Measurements from ENCODE around the gene CYP21A2.
"Not testable (repeated sequence)": the region's sequence is repeated elsewhere in the genome, so short reads cannot be mapped to it uniquely, and the experiment has no call there.

The CYP21A2 gene

GRCh38 chr6:32014547-32014946 is 23.7 kb upstream of the CYP21A2 start, which contains the start of gene C4B:
Gene C4B, plus strand, starts transcription at chr6:32014795. Its CDS starts 51 bp downstream, at chr6:32014846.
- H3K56ac ChIP-seq (ENCODE audit: low read length); H3K79me2 ChIP-seq (ENCODE audit: control insufficient read depth, insufficient read depth, low read length); H3K4me2 ChIP-seq (ENCODE audit: low read length); DNase-seq; H4K8ac ChIP-seq (ENCODE audit: low read depth, low read length); H3K27me3 ChIP-seq (ENCODE audit: insufficient read depth, low read length, poor library complexity); H2BK15ac ChIP-seq (replicated peaks; ENCODE audit: low read depth); H3K4me3 ChIP-seq (ENCODE audit: low read length); H2BK5ac ChIP-seq (ENCODE audit: low read length); H3K79me1 ChIP-seq (ENCODE audit: low read length); H2BK120ac ChIP-seq (ENCODE audit: low read depth, low read length); H2AK5ac ChIP-seq (ENCODE audit: low read length); H3K18ac ChIP-seq (ENCODE audit: low read length); H3K4me1 ChIP-seq (ENCODE audit: control insufficient read depth, low read depth, low read length); H4K5ac ChIP-seq (ENCODE audit: low read length); H3K23ac ChIP-seq (ENCODE audit: low read length); H3K4ac ChIP-seq (ENCODE audit: low read depth, low read length); H3K27ac ChIP-seq (ENCODE audit: low read depth, low read length); H3K9ac ChIP-seq (ENCODE audit: low read length); H3K36me3 ChIP-seq (ENCODE audit: control insufficient read depth, insufficient read depth, low read length): not testable (repeated sequence)
- no CpG with 5 or more reads among the region's 6 CpGs for WGBS (ENCODE audit: extremely low coverage, insufficient coverage, low lambda C conversion rate)

DNA sequence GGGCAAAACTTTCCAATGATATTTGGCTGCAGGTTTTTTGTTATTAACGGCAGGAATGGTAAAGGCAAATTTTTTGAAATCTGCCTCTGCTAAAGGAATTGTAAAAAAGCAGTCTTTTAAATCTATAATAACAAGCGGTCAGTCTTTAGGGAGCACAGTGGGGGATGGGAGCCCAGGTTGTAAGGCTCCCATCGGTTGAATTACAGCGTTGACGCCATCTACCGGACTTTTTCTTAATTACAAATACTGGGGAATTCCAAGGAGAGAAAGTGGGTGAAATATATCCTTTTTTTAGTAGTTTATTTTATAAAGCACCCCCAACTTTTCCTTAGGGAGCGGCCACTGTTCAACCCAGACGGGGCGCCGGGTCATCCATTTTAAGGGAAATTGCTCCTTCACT is 16.1 kb upstream of the CYP21A2 start:
- H2BK120ac ChIP-seq (ENCODE audit: low read depth, low read length); H3K79me1 ChIP-seq (ENCODE audit: low read length); H2BK15ac ChIP-seq (replicated peaks; ENCODE audit: low read depth); H3K18ac ChIP-seq (ENCODE audit: low read length); H2AK5ac ChIP-seq (ENCODE audit: low read length); H3K56ac ChIP-seq (ENCODE audit: low read length); H3K4ac ChIP-seq (ENCODE audit: low read depth, low read length); H3K27me3 ChIP-seq (ENCODE audit: insufficient read depth, low read length, poor library complexity); H3K23ac ChIP-seq (ENCODE audit: low read length); H3K27ac ChIP-seq (ENCODE audit: low read depth, low read length); H3K9ac ChIP-seq (ENCODE audit: low read length); H3K36me3 ChIP-seq (ENCODE audit: control insufficient read depth, insufficient read depth, low read length); H3K4me3 ChIP-seq (ENCODE audit: low read length); DNase-seq; H3K79me2 ChIP-seq (ENCODE audit: control insufficient read depth, insufficient read depth, low read length); H2BK5ac ChIP-seq (ENCODE audit: low read length); H4K5ac ChIP-seq (ENCODE audit: low read length); H3K4me1 ChIP-seq (ENCODE audit: control insufficient read depth, low read depth, low read length); H3K4me2 ChIP-seq (ENCODE audit: low read length); H4K8ac ChIP-seq (ENCODE audit: low read depth, low read length): not testable (repeated sequence)
- no CpG with 5 or more reads among the region's 10 CpGs for WGBS (ENCODE audit: extremely low coverage, insufficient coverage, low lambda C conversion rate)

DNA sequence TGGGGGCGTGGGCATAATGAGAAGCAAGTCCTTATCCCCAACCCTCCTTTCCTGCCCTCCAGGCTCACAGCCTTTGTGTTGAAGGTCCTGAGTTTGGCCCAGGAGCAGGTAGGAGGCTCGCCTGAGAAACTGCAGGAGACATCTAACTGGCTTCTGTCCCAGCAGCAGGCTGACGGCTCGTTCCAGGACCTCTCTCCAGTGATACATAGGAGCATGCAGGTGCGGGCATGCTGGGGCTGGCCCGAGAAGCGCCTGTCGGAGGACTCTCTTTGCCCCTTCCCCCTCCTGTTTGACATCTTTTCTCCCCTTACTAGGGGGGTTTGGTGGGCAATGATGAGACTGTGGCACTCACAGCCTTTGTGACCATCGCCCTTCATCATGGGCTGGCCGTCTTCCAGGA is 9.6 kb upstream of the CYP21A2 start:
- not testable (repeated sequence) for H3K56ac ChIP-seq (ENCODE audit: low read length); H3K4ac ChIP-seq (ENCODE audit: low read depth, low read length)
- WGBS (ENCODE audit: extremely low coverage, insufficient coverage, low lambda C conversion rate) = no CpG with 5 or more reads among the region's 10 CpGs

GRCh38 chr6:32029553-32029952 is 8.7 kb upstream of the CYP21A2 start:
- H2BK15ac ChIP-seq (replicated peaks; ENCODE audit: low read depth); H3K23ac ChIP-seq (ENCODE audit: low read length); H3K79me2 ChIP-seq (ENCODE audit: control insufficient read depth, insufficient read depth, low read length); H3K56ac ChIP-seq (ENCODE audit: low read length); H3K9ac ChIP-seq (ENCODE audit: low read length); H3K4ac ChIP-seq (ENCODE audit: low read depth, low read length); H3K36me3 ChIP-seq (ENCODE audit: control insufficient read depth, insufficient read depth, low read length); H2BK120ac ChIP-seq (ENCODE audit: low read depth, low read length); H4K8ac ChIP-seq (ENCODE audit: low read depth, low read length); H2BK5ac ChIP-seq (ENCODE audit: low read length); DNase-seq; H3K4me2 ChIP-seq (ENCODE audit: low read length); H3K18ac ChIP-seq (ENCODE audit: low read length); H2AK5ac ChIP-seq (ENCODE audit: low read length); H3K79me1 ChIP-seq (ENCODE audit: low read length); H3K27me3 ChIP-seq (ENCODE audit: insufficient read depth, low read length, poor library complexity); H3K4me1 ChIP-seq (ENCODE audit: control insufficient read depth, low read depth, low read length); H3K27ac ChIP-seq (ENCODE audit: low read depth, low read length); H4K5ac ChIP-seq (ENCODE audit: low read length); H3K4me3 ChIP-seq (ENCODE audit: low read length): not testable (repeated sequence)
- WGBS (ENCODE audit: extremely low coverage, insufficient coverage, low lambda C conversion rate) = no CpG with 5 or more reads among the region's 14 CpGs

More for the DNA sequence above, 9.6 kb upstream of the CYP21A2 start:
- DNase-seq; H2BK15ac ChIP-seq (replicated peaks; ENCODE audit: low read depth); H3K4me2 ChIP-seq (ENCODE audit: low read length); H2BK5ac ChIP-seq (ENCODE audit: low read length); H3K23ac ChIP-seq (ENCODE audit: low read length); H4K8ac ChIP-seq (ENCODE audit: low read depth, low read length); H3K9ac ChIP-seq (ENCODE audit: low read length); H3K18ac ChIP-seq (ENCODE audit: low read length); H2AK5ac ChIP-seq (ENCODE audit: low read length); H3K27me3 ChIP-seq (ENCODE audit: insufficient read depth, low read length, poor library complexity); H3K79me2 ChIP-seq (ENCODE audit: control insufficient read depth, insufficient read depth, low read length); H3K4me3 ChIP-seq (ENCODE audit: low read length); H2BK120ac ChIP-seq (ENCODE audit: low read depth, low read length); H3K4me1 ChIP-seq (ENCODE audit: control insufficient read depth, low read depth, low read length); H3K27ac ChIP-seq (ENCODE audit: low read depth, low read length); H4K5ac ChIP-seq (ENCODE audit: low read length); H3K36me3 ChIP-seq (ENCODE audit: control insufficient read depth, insufficient read depth, low read length); H3K79me1 ChIP-seq (ENCODE audit: low read length): not testable (repeated sequence)

- not testable (repeated sequence) for H3K4me1 ChIP-seq (ENCODE audit: control insufficient read depth, low read depth, low read length); H3K23ac ChIP-seq (ENCODE audit: low read length); H2BK120ac ChIP-seq (ENCODE audit: low read depth, low read length); H2BK5ac ChIP-seq (ENCODE audit: low read length); H3K18ac ChIP-seq (ENCODE audit: low read length); H2BK15ac ChIP-seq (replicated peaks; ENCODE audit: low read depth); H3K79me2 ChIP-seq (ENCODE audit: control insufficient read depth, insufficient read depth, low read length); H3K79me1 ChIP-seq (ENCODE audit: low read length); H3K56ac ChIP-seq (ENCODE audit: low read length); H3K4me3 ChIP-seq (ENCODE audit: low read length); H3K27me3 ChIP-seq (ENCODE audit: insufficient read depth, low read length, poor library complexity); H3K27ac ChIP-seq (ENCODE audit: low read depth, low read length); H3K4me2 ChIP-seq (ENCODE audit: low read length); H3K36me3 ChIP-seq (ENCODE audit: control insufficient read depth, insufficient read depth, low read length); H2AK5ac ChIP-seq (ENCODE audit: low read length); DNase-seq; H3K9ac ChIP-seq (ENCODE audit: low read length); H4K8ac ChIP-seq (ENCODE audit: low read depth, low read length); H4K5ac ChIP-seq (ENCODE audit: low read length); H3K4ac ChIP-seq (ENCODE audit: low read depth, low read length)
- no CpG with 5 or more reads among the region's 16 CpGs for WGBS (ENCODE audit: extremely low coverage, insufficient coverage, low lambda C conversion rate)
Measured at GRCh38 chr6:32035283-32036013, 2.8 kb upstream of the CYP21A2 start.

DNA sequence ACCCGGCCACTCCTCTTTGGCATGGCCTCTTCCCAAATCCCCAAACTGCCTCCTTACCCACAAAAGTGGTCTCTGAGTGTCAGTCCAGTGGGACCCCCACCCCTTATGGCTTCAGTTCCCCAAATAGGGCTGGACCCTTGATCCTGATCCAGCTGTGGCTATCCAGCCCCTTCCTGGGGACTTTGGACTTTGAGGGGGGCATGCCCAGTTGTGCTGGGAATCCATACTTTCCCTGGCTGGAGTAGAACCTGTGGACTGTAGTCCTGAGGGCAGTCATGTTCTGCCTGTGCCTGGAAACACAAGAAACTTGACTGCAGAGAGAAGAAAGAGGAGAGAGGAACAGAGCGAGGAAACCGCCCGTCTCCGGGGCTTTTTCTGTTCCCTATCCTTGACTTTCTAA is 1.1 kb upstream of the CYP21A2 start:
- not testable (repeated sequence) for H3K4me1 ChIP-seq (ENCODE audit: control insufficient read depth, low read depth, low read length); H3K79me1 ChIP-seq (ENCODE audit: low read length); H2BK5ac ChIP-seq (ENCODE audit: low read length); H2AK5ac ChIP-seq (ENCODE audit: low read length); H3K27ac ChIP-seq (ENCODE audit: low read depth, low read length); H3K27me3 ChIP-seq (ENCODE audit: insufficient read depth, low read length, poor library complexity); H3K36me3 ChIP-seq (ENCODE audit: control insufficient read depth, insufficient read depth, low read length); H3K4me3 ChIP-seq (ENCODE audit: low read length); H3K9ac ChIP-seq (ENCODE audit: low read length); H4K8ac ChIP-seq (ENCODE audit: low read depth, low read length); H3K4ac ChIP-seq (ENCODE audit: low read depth, low read length); H3K18ac ChIP-seq (ENCODE audit: low read length); H2BK15ac ChIP-seq (replicated peaks; ENCODE audit: low read depth); H3K4me2 ChIP-seq (ENCODE audit: low read length); DNase-seq; H3K23ac ChIP-seq (ENCODE audit: low read length); H3K79me2 ChIP-seq (ENCODE audit: control insufficient read depth, insufficient read depth, low read length); H2BK120ac ChIP-seq (ENCODE audit: low read depth, low read length); H3K56ac ChIP-seq (ENCODE audit: low read length); H4K5ac ChIP-seq (ENCODE audit: low read length)
- WGBS (ENCODE audit: extremely low coverage, insufficient coverage, low lambda C conversion rate) = no CpG with 5 or more reads among the region's 5 CpGs

Measured in mesendoderm (in vitro differentiated cells).